ENCODE results near the gene GLRX5.

- TF ChIP-seq, protein P1, sequence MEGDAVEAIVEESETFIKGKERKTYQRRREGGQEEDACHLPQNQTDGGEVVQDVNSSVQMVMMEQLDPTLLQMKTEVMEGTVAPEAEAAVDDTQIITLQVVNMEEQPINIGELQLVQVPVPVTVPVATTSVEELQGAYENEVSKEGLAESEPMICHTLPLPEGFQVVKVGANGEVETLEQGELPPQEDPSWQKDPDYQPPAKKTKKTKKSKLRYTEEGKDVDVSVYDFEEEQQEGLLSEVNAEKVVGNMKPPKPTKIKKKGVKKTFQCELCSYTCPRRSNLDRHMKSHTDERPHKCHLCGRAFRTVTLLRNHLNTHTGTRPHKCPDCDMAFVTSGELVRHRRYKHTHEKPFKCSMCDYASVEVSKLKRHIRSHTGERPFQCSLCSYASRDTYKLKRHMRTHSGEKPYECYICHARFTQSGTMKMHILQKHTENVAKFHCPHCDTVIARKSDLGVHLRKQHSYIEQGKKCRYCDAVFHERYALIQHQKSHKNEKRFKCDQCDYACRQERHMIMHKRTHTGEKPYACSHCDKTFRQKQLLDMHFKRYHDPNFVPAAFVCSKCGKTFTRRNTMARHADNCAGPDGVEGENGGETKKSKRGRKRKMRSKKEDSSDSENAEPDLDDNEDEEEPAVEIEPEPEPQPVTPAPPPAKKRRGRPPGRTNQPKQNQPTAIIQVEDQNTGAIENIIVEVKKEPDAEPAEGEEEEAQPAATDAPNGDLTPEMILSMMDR (IDR thresholded peaks at IDR 0.05) = no peak
- TF ChIP-seq POLR2A (IDR thresholded peaks at IDR 0.05) = no peak
Measured at GRCh38 chr14:95531969-95532368, 2.9 kb upstream of the GLRX5 start.
